Loucy (cell line): ENCODE measurements around the gene AVL9.

ENCODE experiments used
- H2AFZ ChIP-seq: fragments of 200-600 bp; sonication (generic); 2 replicates; pipeline ENCODE4 v1.6.0; 2016; ENCODE audit warnings: antibody characterized with exemption, mild to moderate bottlenecking, low read length, moderate library complexity
- H3F3A ChIP-seq: fragments of 200-600 bp; 2 replicates; pipeline ENCODE4 v1.6.0; 2016; ENCODE audit warnings: antibody characterized with exemption, low read depth, mild to moderate bottlenecking
- H3K27me3 ChIP-seq: fragments of 200-600 bp; sonication (generic); 2 replicates; pipeline ENCODE4 v1.6.1; 2014; ENCODE audit warnings: low read length, mild to moderate bottlenecking; ENCODE audit not compliant: insufficient read depth, poor library complexity, severe bottlenecking
- H3K36me3 ChIP-seq: fragments of 200-600 bp; sonication (generic); 2 replicates; pipeline ENCODE4 v1.6.1; 2016; ENCODE audit warnings: low read length; ENCODE audit not compliant: insufficient read depth
- H3K4me1 ChIP-seq: fragments of 200-600 bp; sonication (generic); 2 replicates; pipeline ENCODE4 v1.5.1; 2014; ENCODE audit warnings: low read length, mild to moderate bottlenecking; ENCODE audit not compliant: insufficient read depth, poor library complexity, severe bottlenecking
- H3K4me2 ChIP-seq: fragments of 200-600 bp; sonication (generic); 2 replicates; pipeline ENCODE4 v1.6.0; 2014; ENCODE audit warnings: antibody characterized with exemption, low read length, low read depth, mild to moderate bottlenecking; ENCODE audit not compliant: poor library complexity, severe bottlenecking
- H3K4me3 ChIP-seq: fragments of 200-600 bp; sonication (generic); 2 replicates; pipeline ENCODE4 v1.5.1; 2014; ENCODE audit warnings: low read length, mild to moderate bottlenecking, mixed read lengths; ENCODE audit not compliant: poor library complexity, severe bottlenecking
- H3K79me2 ChIP-seq: fragments of 200-600 bp; sonication (generic); 2 replicates; pipeline ENCODE4 v1.6.1; 2014; ENCODE audit warnings: low read length; ENCODE audit not compliant: insufficient read depth
- H3K9ac ChIP-seq: fragments of 200-600 bp; sonication (generic); 2 replicates; pipeline ENCODE4 v1.6.0; 2014; ENCODE audit warnings: mild to moderate bottlenecking, low read depth, low read length, moderate library complexity; ENCODE audit not compliant: poor library complexity, severe bottlenecking
- H3K9me2 ChIP-seq: fragments of 200-600 bp; sonication (generic); replicated peaks from 2 replicates; pipeline ENCODE4 v1.6.1; 2016; ENCODE audit warnings: low read depth, low read length, mixed read lengths
- H3K9me3 ChIP-seq: fragments of 200-600 bp; sonication (generic); 2 replicates; pipeline ENCODE4 v1.6.1; 2014; ENCODE audit warnings: mild to moderate bottlenecking, antibody characterized with exemption, low read length, low read depth; ENCODE audit not compliant: insufficient read depth
- H4K20me1 ChIP-seq: fragments of 200-600 bp; sonication (generic); 2 replicates; pipeline ENCODE4 v1.6.0; 2014; ENCODE audit warnings: antibody characterized with exemption, low read length, mild to moderate bottlenecking; ENCODE audit not compliant: insufficient read depth, poor library complexity, severe bottlenecking
- EZH2phosphoT487 ChIP-seq: fragments of 200-600 bp; IDR thresholded peaks from 2 replicates; pipeline ENCODE4 v1.6.1; 2018; ENCODE audit warnings: antibody characterized with exemption, mild to moderate bottlenecking, moderate library complexity, borderline replicate concordance
- TF ChIP-seq, protein P1 (sequence below): fragments of 200-600 bp; sonication (generic); conservative IDR thresholded peaks from 2 replicates; pipeline ENCODE4 v1.5.1; 2014; ENCODE audit warnings: mild to moderate bottlenecking, antibody characterized with exemption, low read length

The AVL9 gene

DNA sequence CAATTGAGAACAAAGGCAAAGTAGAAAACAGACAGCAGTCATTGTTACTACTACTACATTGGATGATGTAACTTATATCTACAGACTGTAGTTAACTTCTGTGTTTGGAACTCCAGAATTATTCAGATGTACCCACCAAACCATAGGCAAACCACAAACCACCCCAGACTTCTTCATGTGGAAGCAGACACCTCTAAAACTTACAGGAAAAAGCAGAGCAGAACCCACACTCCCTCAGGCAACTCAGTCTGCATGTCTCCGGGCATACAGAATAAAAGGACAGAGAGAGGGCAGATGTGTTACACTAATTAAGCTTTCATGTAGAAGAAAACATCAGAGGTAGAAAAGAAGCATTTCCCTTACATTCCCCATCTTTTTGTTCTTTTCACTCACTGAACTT, 14.1 kb upstream of the AVL9 start:
- TF ChIP-seq EZH2phosphoT487, result no peak
- TF ChIP-seq, protein P1, sequence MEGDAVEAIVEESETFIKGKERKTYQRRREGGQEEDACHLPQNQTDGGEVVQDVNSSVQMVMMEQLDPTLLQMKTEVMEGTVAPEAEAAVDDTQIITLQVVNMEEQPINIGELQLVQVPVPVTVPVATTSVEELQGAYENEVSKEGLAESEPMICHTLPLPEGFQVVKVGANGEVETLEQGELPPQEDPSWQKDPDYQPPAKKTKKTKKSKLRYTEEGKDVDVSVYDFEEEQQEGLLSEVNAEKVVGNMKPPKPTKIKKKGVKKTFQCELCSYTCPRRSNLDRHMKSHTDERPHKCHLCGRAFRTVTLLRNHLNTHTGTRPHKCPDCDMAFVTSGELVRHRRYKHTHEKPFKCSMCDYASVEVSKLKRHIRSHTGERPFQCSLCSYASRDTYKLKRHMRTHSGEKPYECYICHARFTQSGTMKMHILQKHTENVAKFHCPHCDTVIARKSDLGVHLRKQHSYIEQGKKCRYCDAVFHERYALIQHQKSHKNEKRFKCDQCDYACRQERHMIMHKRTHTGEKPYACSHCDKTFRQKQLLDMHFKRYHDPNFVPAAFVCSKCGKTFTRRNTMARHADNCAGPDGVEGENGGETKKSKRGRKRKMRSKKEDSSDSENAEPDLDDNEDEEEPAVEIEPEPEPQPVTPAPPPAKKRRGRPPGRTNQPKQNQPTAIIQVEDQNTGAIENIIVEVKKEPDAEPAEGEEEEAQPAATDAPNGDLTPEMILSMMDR, result no peak

DNA sequence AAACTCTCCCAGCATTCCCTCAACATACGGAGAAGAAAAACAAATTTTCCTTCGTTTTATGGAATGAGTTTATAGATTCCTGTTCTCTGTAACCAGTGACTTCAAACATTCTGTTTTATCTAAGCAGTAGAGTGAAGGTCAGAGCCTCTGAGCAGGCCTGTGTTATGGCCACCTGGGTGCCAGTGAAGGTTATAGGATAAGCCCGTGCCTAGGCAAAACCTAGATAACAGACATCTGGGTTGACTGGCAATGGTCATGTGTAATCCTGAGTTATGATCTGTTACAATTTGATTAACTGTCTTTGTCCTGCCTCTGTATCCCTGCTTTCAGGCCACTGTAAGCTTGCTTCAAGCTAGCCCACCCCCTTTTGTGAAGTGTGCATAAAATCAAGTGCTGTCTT, 13.4 kb upstream of the AVL9 start:
- Histone ChIP-seq H3K36me3 (peaks cover 7% of the 10 kb centered on the region), H3K9me2 (no peaks in the 10 kb centered on the region), H3K4me1 (no peaks in the 10 kb centered on the region), H2AFZ (no peak overlapping the region), H4K20me1 (no peaks in the 10 kb centered on the region), H3K27me3 (no peaks in the 10 kb centered on the region), H3K79me2 (no peaks in the 10 kb centered on the region; the same call in 1 of the 2 replicates), H3K4me3 (no peak overlapping the region), H3K9me3 (no peaks in the 10 kb centered on the region), H3K4me2 (no peak overlapping the region), H3F3A (no peaks in the 10 kb centered on the region), H3K9ac (no peak overlapping the region)
- TF ChIP-seq, protein P1, result no peak
- no peak for TF ChIP-seq EZH2phosphoT487

More for the DNA sequence above, 14.1 kb upstream of the AVL9 start:
- Histone ChIP-seq H3K9ac (no peak overlapping the region), H3K4me1 (no peaks in the 10 kb centered on the region), H3K27me3 (no peaks in the 10 kb centered on the region), H3K4me3 (no peak overlapping the region), H3K4me2 (no peak overlapping the region), H3K79me2 (no peaks in the 10 kb centered on the region), H3K9me3 (no peaks in the 10 kb centered on the region), H3K9me2 (no peaks in the 10 kb centered on the region), H2AFZ (no peak overlapping the region), H3F3A (no peaks in the 10 kb centered on the region), H3K36me3 (no peaks in the 10 kb centered on the region; the same call in 1 of the 2 replicates), H4K20me1 (no peaks in the 10 kb centered on the region)

DNA sequence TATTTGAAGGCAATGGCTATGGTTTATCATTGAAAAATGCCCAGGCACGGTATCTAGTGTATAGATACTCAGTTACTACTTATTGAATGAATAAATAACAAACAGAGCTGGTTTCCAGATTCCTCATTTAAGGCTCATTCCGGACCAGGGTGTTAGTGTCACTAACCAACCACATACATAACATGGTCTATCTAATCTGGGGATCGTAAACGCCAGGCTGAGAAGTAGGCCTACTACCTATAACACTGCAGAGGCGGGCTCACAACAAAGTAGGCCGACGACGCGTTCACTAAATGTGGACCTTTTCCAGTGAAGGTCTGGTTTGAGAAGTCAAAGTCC, 5.5 kb upstream of the AVL9 start:
- H3K79me2 ChIP-seq, result peaks cover 36% of the 10 kb centered on the region
- no peak for TF ChIP-seq EZH2phosphoT487
- TF ChIP-seq, protein P1, result no peak
- peak overlapping the region; percentile 87 for H3K9ac ChIP-seq
- peaks cover 24% of the 10 kb centered on the region for H3K4me1 ChIP-seq
- peak overlapping the region; percentile 88 for H3K4me2 ChIP-seq
- H3K4me3 ChIP-seq, result peak overlapping the region; percentile 87
- H3F3A ChIP-seq, result peaks cover 4% of the 10 kb centered on the region
- H3K27me3 ChIP-seq, result no peaks in the 10 kb centered on the region
- H3K36me3 ChIP-seq, result peaks cover 13% of the 10 kb centered on the region
- H2AFZ ChIP-seq, result peak overlapping the region; percentile 86
- peaks cover 11% of the 10 kb centered on the region for H4K20me1 ChIP-seq
- no peaks in the 10 kb centered on the region for H3K9me3 ChIP-seq
- no peaks in the 10 kb centered on the region for H3K9me2 ChIP-seq
